Measurements from ENCODE around the gene TMEM212. TPM values are rescaled to one million over a fixed set of nuclear protein-coding genes. Genes with fewer than 3 reads are reported as not detected.

The TMEM212 gene
- total RNA-seq, 5 donors from 2014 or later (not counting 1 experiment from before 2014, with no cell fraction given), result not detected

GRCh38 chr3:171844873-171845272 is 1.7 kb downstream of the TMEM212 start:
- no peak for DNase-seq
- no peaks in the 10 kb centered on the region for H3K27me3 ChIP-seq (replicated peaks in 1 of 2; ENCODE audit: control insufficient read depth in 2 of 2, extremely low read depth in 1 of 2, insufficient read depth in 2 of 2, low read length in 1 of 2)
- no peak for ATAC-seq (replicated peaks in 1 of 4)
- H3K27ac ChIP-seq (ENCODE audit: low read length), result no peak overlapping the region
- peaks cover 3 to 7% of the 10 kb centered on the region in 2 donors for H3K27me3 Mint-ChIP-seq
- H3K4me1 Mint-ChIP-seq, result peaks cover 5 to 6% (median 6%) of the 10 kb centered on the region in 3 donors
- ChIA-PET CTCF (no interaction called here), POLR2A (no interaction called here)
- no peaks in the 10 kb centered on the region for H3K9me3 ChIP-seq
- H3K27ac Mint-ChIP-seq, result no peak overlapping the region
- WGBS (ENCODE audit: insufficient coverage), result no CpG with 5 or more reads among the region's 2 CpGs
- no peak overlapping the region for H3K4me3 Mint-ChIP-seq
- H3K36me3 ChIP-seq (ENCODE audit: control insufficient read depth in 2 of 2, extremely low read depth in 1 of 2, insufficient read depth in 1 of 2, low read length in 1 of 2), result no peaks in the 10 kb centered on the region
- H3K4me3 ChIP-seq (ENCODE audit: control insufficient read depth in 1 of 2, extremely low read depth in 1 of 2, low read length in 1 of 2), result no peak overlapping the region
- H3K9me3 Mint-ChIP-seq, result no peaks in the 10 kb centered on the region
- no peaks in the 10 kb centered on the region for H3K36me3 Mint-ChIP-seq
- H3K4me1 ChIP-seq (ENCODE audit: control insufficient read depth in 1 of 2, extremely low read depth in 1 of 2, insufficient read depth in 2 of 2, low read length in 2 of 2), result no peaks in the 10 kb centered on the region

GRCh38 chr3:171845481-171846284 is 2.5 kb downstream of the TMEM212 start:
- DNase-seq (no peak), ATAC-seq (replicated peaks in 1 of 4) (no peak)
- Histone ChIP-seq H3K27me3 (replicated peaks in 1 of 2; ENCODE audit: control insufficient read depth in 2 of 2, extremely low read depth in 1 of 2, insufficient read depth in 2 of 2, low read length in 1 of 2) (no peaks in the 10 kb centered on the region), H3K36me3 (ENCODE audit: control insufficient read depth in 2 of 2, extremely low read depth in 1 of 2, insufficient read depth in 1 of 2, low read length in 1 of 2) (no peaks in the 10 kb centered on the region), H3K4me1 (ENCODE audit: control insufficient read depth in 1 of 2, extremely low read depth in 1 of 2, insufficient read depth in 2 of 2, low read length in 2 of 2) (no peaks in the 10 kb centered on the region), H3K27ac (ENCODE audit: low read length) (no peak overlapping the region), H3K9me3 (no peaks in the 10 kb centered on the region), H3K4me3 (ENCODE audit: control insufficient read depth in 1 of 2, extremely low read depth in 1 of 2, low read length in 1 of 2) (no peak overlapping the region)
- H3K27ac Mint-ChIP-seq, result no peak overlapping the region
- CTCF ChIA-PET, result no interaction called here
- no peaks in the 10 kb centered on the region for H3K9me3 Mint-ChIP-seq
- H3K36me3 Mint-ChIP-seq, result no peaks in the 10 kb centered on the region
- peaks cover under 1 to 5% of the 10 kb centered on the region in 2 donors for H3K27me3 Mint-ChIP-seq
- peaks cover 5 to 6% (median 6%) of the 10 kb centered on the region in 3 donors for H3K4me1 Mint-ChIP-seq
- POLR2A ChIA-PET, result no interaction called here
- no peak overlapping the region for H3K4me3 Mint-ChIP-seq
- WGBS (ENCODE audit: insufficient coverage), result 100% methylated on average over 1 of the region's 3 CpGs

DNA sequence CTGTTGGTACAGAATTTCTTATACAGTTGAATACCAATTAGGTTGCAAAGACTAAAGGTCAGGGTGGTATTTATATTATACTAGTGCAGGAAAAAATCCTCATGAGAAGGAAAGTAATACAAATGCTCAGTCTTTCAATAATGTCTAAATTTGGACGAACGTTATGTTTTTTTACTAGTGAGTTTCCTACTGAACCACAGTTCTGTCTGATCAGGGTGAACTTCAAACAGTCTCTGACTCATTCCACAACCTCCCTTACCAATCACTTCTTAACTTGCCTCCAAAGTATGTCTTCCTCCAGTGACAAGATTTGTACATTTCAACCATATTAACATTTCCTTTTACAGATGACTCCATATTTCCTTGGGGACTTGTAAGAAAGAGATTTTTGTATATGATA is 3.4 kb downstream of the TMEM212 start:
- H3K4me1 Mint-ChIP-seq, result peaks cover 5 to 6% (median 6%) of the 10 kb centered on the region in 3 donors
- peaks cover 0 to 12% of the 10 kb centered on the region in 2 donors for H3K27me3 Mint-ChIP-seq
- WGBS (ENCODE audit: insufficient coverage), result no CpG with 5 or more reads among the region's 2 CpGs
- ATAC-seq (replicated peaks in 1 of 4) (no peak), DNase-seq (no peak)
- no peaks in the 10 kb centered on the region for H3K36me3 Mint-ChIP-seq
- POLR2A ChIA-PET, result no interaction called here
- Histone ChIP-seq H3K4me3 (ENCODE audit: control insufficient read depth in 1 of 2, extremely low read depth in 1 of 2, low read length in 1 of 2) (no peak overlapping the region), H3K4me1 (ENCODE audit: control insufficient read depth in 1 of 2, extremely low read depth in 1 of 2, insufficient read depth in 2 of 2, low read length in 2 of 2) (no peaks in the 10 kb centered on the region), H3K27ac (ENCODE audit: low read length) (no peak overlapping the region), H3K9me3 (no peaks in the 10 kb centered on the region), H3K27me3 (replicated peaks in 1 of 2; ENCODE audit: control insufficient read depth in 2 of 2, extremely low read depth in 1 of 2, insufficient read depth in 2 of 2, low read length in 1 of 2) (no peaks in the 10 kb centered on the region), H3K36me3 (ENCODE audit: control insufficient read depth in 2 of 2, extremely low read depth in 1 of 2, insufficient read depth in 1 of 2, low read length in 1 of 2) (no peaks in the 10 kb centered on the region)
- no peak overlapping the region for H3K27ac Mint-ChIP-seq
- no peak overlapping the region for H3K4me3 Mint-ChIP-seq
- H3K9me3 Mint-ChIP-seq, result no peaks in the 10 kb centered on the region
- CTCF ChIA-PET, result no interaction called here

GRCh38 chr3:171847133-171847532 is 4.0 kb downstream of the TMEM212 start:
- no peak for DNase-seq
- 92% methylated on average over 6 of the region's 6 CpGs for whole genome bisulfite sequencing (ENCODE audit: insufficient coverage)
- Histone ChIP-seq H3K36me3 (ENCODE audit: control insufficient read depth in 2 of 2, extremely low read depth in 1 of 2, insufficient read depth in 1 of 2, low read length in 1 of 2) (no peaks in the 10 kb centered on the region), H3K4me3 (ENCODE audit: control insufficient read depth in 1 of 2, extremely low read depth in 1 of 2, low read length in 1 of 2) (no peak overlapping the region), H3K27ac (ENCODE audit: low read length) (no peak overlapping the region), H3K4me1 (ENCODE audit: control insufficient read depth in 1 of 2, extremely low read depth in 1 of 2, insufficient read depth in 2 of 2, low read length in 2 of 2) (no peaks in the 10 kb centered on the region), H3K9me3 (no peaks in the 10 kb centered on the region), H3K27me3 (replicated peaks in 1 of 2; ENCODE audit: control insufficient read depth in 2 of 2, extremely low read depth in 1 of 2, insufficient read depth in 2 of 2, low read length in 1 of 2) (no peaks in the 10 kb centered on the region)
- ChIA-PET CTCF (no interaction called here), POLR2A (no interaction called here)
- no peak overlapping the region for H3K27ac Mint-ChIP-seq
- H3K27me3 Mint-ChIP-seq, result peaks cover 0 to 12% of the 10 kb centered on the region in 2 donors
- no peak for ATAC-seq (replicated peaks in 1 of 4)
- H3K4me3 Mint-ChIP-seq, result no peak overlapping the region
- H3K36me3 Mint-ChIP-seq, result no peaks in the 10 kb centered on the region
- H3K9me3 Mint-ChIP-seq, result no peaks in the 10 kb centered on the region
- H3K4me1 Mint-ChIP-seq, result peaks cover 5 to 6% (median 6%) of the 10 kb centered on the region in 3 donors

- no peak overlapping the region for H3K4me3 ChIP-seq (ENCODE audit: control insufficient read depth in 1 of 2, extremely low read depth in 1 of 2, low read length in 1 of 2)
- WGBS (ENCODE audit: insufficient coverage), result 93% methylated on average over 2 of the region's 3 CpGs
- Mint-ChIP-seq H3K4me1 (peaks cover 5 to 6% (median 6%) of the 10 kb centered on the region in 3 donors), H3K27me3 (peaks cover 6 to 16% of the 10 kb centered on the region in 2 donors), H3K9me3 (no peaks in the 10 kb centered on the region), H3K4me3 (no peak overlapping the region), H3K27ac (no peak overlapping the region), H3K36me3 (no peaks in the 10 kb centered on the region)
- no peak for DNase-seq
- ChIA-PET CTCF (no interaction called here), POLR2A (no interaction called here)
- no peak overlapping the region for H3K27ac ChIP-seq (ENCODE audit: low read length)
- H3K9me3 ChIP-seq, result no peaks in the 10 kb centered on the region
- H3K4me1 ChIP-seq (ENCODE audit: control insufficient read depth in 1 of 2, extremely low read depth in 1 of 2, insufficient read depth in 2 of 2, low read length in 2 of 2), result no peaks in the 10 kb centered on the region
- H3K27me3 ChIP-seq (replicated peaks in 1 of 2; ENCODE audit: control insufficient read depth in 2 of 2, extremely low read depth in 1 of 2, insufficient read depth in 2 of 2, low read length in 1 of 2), result no peaks in the 10 kb centered on the region
- no peak for ATAC-seq (replicated peaks in 1 of 4)
- no peaks in the 10 kb centered on the region for H3K36me3 ChIP-seq (ENCODE audit: control insufficient read depth in 2 of 2, extremely low read depth in 1 of 2, insufficient read depth in 1 of 2, low read length in 1 of 2)
These were observed 4.6 kb downstream of the TMEM212 start for GRCh38 chr3:171847595-171848259.

- peaks cover 11 to 16% of the 10 kb centered on the region in 2 donors for H3K27me3 Mint-ChIP-seq
- WGBS (ENCODE audit: insufficient coverage), result 98% methylated on average over 4 of the region's 6 CpGs
- H3K36me3 Mint-ChIP-seq, result no peaks in the 10 kb centered on the region
- ATAC-seq (replicated peaks in 1 of 4) (no peak), DNase-seq (no peak)
- no peak overlapping the region for H3K4me3 Mint-ChIP-seq
- no peak overlapping the region for H3K27ac ChIP-seq (ENCODE audit: low read length)
- no peaks in the 10 kb centered on the region for H3K36me3 ChIP-seq (ENCODE audit: control insufficient read depth in 2 of 2, extremely low read depth in 1 of 2, insufficient read depth in 1 of 2, low read length in 1 of 2)
- H3K9me3 Mint-ChIP-seq, result peaks cover 0 to 10% (median 0%) of the 10 kb centered on the region in 3 donors
- no peaks in the 10 kb centered on the region for H3K27me3 ChIP-seq (replicated peaks in 1 of 2; ENCODE audit: control insufficient read depth in 2 of 2, extremely low read depth in 1 of 2, insufficient read depth in 2 of 2, low read length in 1 of 2)
- ChIA-PET POLR2A (no interaction called here), CTCF (no interaction called here)
- H3K4me3 ChIP-seq (ENCODE audit: control insufficient read depth in 1 of 2, extremely low read depth in 1 of 2, low read length in 1 of 2), result no peak overlapping the region
- H3K27ac Mint-ChIP-seq, result no peak overlapping the region
- H3K4me1 ChIP-seq (ENCODE audit: control insufficient read depth in 1 of 2, extremely low read depth in 1 of 2, insufficient read depth in 2 of 2, low read length in 2 of 2), result no peaks in the 10 kb centered on the region
- H3K4me1 Mint-ChIP-seq, result peaks cover 5 to 6% (median 6%) of the 10 kb centered on the region in 3 donors
- no peaks in the 10 kb centered on the region for H3K9me3 ChIP-seq
These were observed 6.6 kb downstream of the TMEM212 start for GRCh38 chr3:171849617-171850319.

All from T-cell (primary cell).